Measurements from ENCODE around the gene RFX1. TPM values are rescaled to one million over a fixed set of nuclear protein-coding genes. Genes with fewer than 3 reads are reported as not detected.

Gene RFX1
- total and polyA plus RNA-seq, 7 donors, result 1.6 to 7.9 (median 2.1) TPM

DNA sequence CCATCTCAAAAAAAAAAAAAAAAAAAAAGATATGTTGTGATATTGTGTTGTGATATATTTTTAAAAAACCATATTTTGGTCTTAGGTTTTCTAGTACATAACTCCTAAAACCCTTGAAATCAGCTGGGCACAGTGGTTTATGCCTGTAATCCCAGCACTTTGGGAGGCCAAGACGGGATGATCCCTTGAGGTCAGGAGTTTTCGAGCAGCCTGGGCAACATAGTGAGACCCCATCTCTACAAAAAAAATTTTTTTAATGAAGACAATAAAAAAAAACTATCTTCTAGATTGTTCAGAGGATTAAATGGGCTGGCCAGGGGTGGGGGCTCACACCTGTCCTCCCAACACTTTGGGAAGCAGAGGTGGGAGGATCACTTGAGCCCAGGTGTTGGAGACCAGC lies 55.1 kb downstream of the RFX1 start:
- Histone ChIP-seq H3K36me3 (peaks cover 8 to 17% (median 14%) of the 10 kb centered on the region in 4 donors), H3K4me3 (no peak overlapping the region), H3K9me3 (no peaks in the 10 kb centered on the region), H3K27me3 (no peaks in the 10 kb centered on the region), H3K4me1 (peaks cover 0 to 21% (median 15%) of the 10 kb centered on the region in 4 donors), H3K27ac (no peak overlapping the region)
- DNase-seq, result no peak
- TF ChIP-seq POLR2A (IDR thresholded peaks at IDR 0.05) (no peak), EP300 (IDR thresholded peaks at IDR 0.05) (no peak), POLR2AphosphoS5 (IDR thresholded peaks at IDR 0.05) (no peak)
- TF ChIP-seq, protein P1, sequence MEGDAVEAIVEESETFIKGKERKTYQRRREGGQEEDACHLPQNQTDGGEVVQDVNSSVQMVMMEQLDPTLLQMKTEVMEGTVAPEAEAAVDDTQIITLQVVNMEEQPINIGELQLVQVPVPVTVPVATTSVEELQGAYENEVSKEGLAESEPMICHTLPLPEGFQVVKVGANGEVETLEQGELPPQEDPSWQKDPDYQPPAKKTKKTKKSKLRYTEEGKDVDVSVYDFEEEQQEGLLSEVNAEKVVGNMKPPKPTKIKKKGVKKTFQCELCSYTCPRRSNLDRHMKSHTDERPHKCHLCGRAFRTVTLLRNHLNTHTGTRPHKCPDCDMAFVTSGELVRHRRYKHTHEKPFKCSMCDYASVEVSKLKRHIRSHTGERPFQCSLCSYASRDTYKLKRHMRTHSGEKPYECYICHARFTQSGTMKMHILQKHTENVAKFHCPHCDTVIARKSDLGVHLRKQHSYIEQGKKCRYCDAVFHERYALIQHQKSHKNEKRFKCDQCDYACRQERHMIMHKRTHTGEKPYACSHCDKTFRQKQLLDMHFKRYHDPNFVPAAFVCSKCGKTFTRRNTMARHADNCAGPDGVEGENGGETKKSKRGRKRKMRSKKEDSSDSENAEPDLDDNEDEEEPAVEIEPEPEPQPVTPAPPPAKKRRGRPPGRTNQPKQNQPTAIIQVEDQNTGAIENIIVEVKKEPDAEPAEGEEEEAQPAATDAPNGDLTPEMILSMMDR (IDR thresholded peaks at IDR 0.05), result no peak
- intact Hi-C loops (cut with DNase I), result loop anchor here (5.0 kb wide), 2 partner anchors 154 to 169 kb away; partner anchors contain the start of gene ZSWIM4
- WGBS, 2 donors, result 83 to 94% methylated on average over 2 of the region's 2 CpGs

DNA sequence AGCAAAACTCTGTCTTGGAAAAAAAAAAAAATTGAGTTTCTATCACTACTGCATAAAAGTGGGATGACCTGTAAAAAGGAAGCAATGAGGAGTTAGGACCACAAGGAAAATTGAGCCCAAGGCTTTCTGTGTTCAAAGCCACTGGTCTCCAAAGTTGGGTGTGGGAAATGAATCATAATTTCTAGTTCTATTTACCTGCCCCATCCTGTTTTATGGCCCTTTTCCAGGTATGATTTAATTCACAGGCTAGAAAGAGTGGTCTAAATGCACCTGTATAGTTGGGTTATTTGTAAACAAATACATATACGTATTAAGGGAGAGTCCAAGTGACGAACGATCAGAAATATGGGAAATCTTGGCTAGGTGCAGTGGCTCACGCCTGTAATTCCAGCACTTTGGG lies 59.7 kb downstream of the RFX1 start:
- Histone ChIP-seq H3K27ac (no peak overlapping the region), H3K27me3 (no peaks in the 10 kb centered on the region), H3K4me3 (no peak overlapping the region), H3K9me3 (no peaks in the 10 kb centered on the region), H3K36me3 (no peaks in the 10 kb centered on the region), H3K4me1 (no peaks in the 10 kb centered on the region)
- intact Hi-C loops (cut with DNase I), result no loop called here
- WGBS, 2 donors, result 56 to 86% methylated on average over 4 of the region's 4 CpGs
- DNase-seq, result no peak
- TF ChIP-seq, protein P1 (IDR thresholded peaks at IDR 0.05), result no peak
- TF ChIP-seq POLR2AphosphoS5 (IDR thresholded peaks at IDR 0.05), result no peak
- no peak for TF ChIP-seq POLR2A (IDR thresholded peaks at IDR 0.05)
- no peak for TF ChIP-seq EP300 (IDR thresholded peaks at IDR 0.05)

DNA sequence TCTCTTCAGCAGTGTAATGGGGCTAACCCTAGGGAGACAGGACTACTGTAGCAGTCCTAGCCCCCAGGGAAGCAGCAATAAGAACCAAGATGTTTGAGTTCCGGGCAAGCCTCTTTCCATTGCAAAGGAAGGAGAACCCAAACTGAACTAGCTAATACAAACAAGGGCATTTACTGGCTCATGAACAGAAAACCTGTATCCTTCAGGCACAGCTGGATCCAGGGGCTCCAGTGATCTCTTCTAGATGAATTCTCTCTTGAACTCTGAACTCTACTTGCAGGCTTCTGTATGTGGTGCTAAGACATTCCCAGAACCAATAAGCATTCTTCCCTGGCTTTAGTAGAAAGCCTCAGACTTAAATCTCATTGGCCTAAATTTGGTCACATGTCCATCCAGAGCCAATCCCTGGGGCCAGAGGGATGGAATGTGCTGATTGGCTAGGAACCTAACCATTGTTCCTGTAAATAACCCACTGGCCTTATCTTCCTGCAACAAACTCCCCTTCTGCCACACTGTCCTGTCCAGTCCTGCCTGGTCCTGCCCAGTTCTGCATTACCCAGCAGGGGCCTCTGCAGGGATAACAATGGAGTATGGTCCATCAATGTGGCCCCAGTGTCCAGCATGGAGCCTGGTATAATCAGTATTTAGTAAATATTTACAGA lies 64.0 kb downstream of the RFX1 start:
- WGBS, 2 donors, result 93 to 98% methylated on average over 1 of the region's 1 CpG

DNA sequence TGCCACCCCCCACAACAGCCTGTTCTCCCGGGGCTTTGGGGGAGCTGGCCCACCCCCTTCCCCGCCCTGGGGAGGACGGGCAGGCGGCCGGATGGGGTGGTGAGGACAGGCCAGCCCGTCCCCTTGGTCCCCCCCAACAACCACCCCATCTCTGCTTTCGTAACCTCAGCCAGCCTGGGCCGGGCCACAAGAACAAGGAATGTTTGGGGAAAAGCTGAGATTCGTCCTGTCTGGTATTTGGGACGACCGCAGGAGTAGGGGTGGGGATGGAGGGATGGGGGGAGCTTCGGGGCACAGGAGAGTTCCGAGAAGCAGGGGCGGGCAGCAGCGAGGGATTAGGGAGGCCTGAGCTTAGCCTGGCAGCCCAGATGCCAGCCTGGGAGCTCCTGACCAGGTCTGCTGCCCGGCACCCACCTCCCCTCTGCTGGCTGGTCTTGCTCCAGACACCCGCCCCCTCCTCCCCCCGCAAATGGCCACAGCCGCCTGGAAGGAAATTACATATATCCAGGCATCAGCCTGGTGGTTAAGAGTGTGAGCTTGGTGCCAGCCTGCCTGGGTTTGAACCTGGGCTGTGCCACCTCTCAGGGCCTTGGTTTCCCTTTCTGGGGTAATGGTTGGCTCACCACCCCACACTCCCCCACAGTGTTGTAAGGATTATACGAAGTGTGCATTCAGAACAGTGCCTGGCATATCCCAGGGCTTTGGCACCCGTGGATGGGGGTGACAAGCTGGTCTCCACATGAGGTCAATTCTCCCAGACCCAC lies 67.6 kb downstream of the RFX1 start, which contains the start of gene PODNL1:
TSS of gene PODNL1 (minus strand) at position 117 of the 764 bp plus-strand sequence. CDS start 236 bp downstream, outside the sequence.
- 29 to 50% methylated on average over 21 of the region's 21 CpGs for WGBS, 2 donors
- TF ChIP-seq POLR2A (IDR thresholded peaks at IDR 0.05), result no peak
- TF ChIP-seq POLR2AphosphoS5 (IDR thresholded peaks at IDR 0.05), result no peak
- no peak for TF ChIP-seq EP300 (IDR thresholded peaks at IDR 0.05)
- TF ChIP-seq, protein P1 (IDR thresholded peaks at IDR 0.05), result no peak
- Histone ChIP-seq H3K4me1 (no peaks in the 10 kb centered on the region), H3K4me3 (peak within 1 kb of the TSS in 2 of 4 donors; percentile 22 to 31), H3K27me3 (peaks cover 6 to 44% (median 26%) of the 10 kb centered on the region in 3 donors), H3K27ac (no peak within 1 kb of the TSS), H3K9me3 (no peaks in the 10 kb centered on the region), H3K36me3 (no peaks in the 10 kb centered on the region)
- DNase-seq, result no peak
- intact Hi-C loops (cut with DNase I), result no loop called here

More for the DNA sequence above, 64.0 kb downstream of the RFX1 start:
- Histone ChIP-seq H3K27ac (no peak overlapping the region), H3K9me3 (no peaks in the 10 kb centered on the region), H3K4me1 (no peaks in the 10 kb centered on the region), H3K4me3 (no peak overlapping the region), H3K27me3 (peaks cover 6 to 15% (median 14%) of the 10 kb centered on the region in 3 donors), H3K36me3 (no peaks in the 10 kb centered on the region)
- TF ChIP-seq, protein P1 (IDR thresholded peaks at IDR 0.05), result no peak
- TF ChIP-seq POLR2AphosphoS5 (IDR thresholded peaks at IDR 0.05) (no peak), POLR2A (IDR thresholded peaks at IDR 0.05) (no peak), EP300 (IDR thresholded peaks at IDR 0.05) (no peak)
- DNase-seq, result no peak
- intact Hi-C loops (cut with DNase I), result no loop called here
